HK-2 (cell line): Measurements from ENCODE around the gene RCL1.
"Not testable (repeated sequence)": the region's sequence is repeated elsewhere in the genome, so short reads cannot be mapped to it uniquely, and the experiment has no call there.

ENCODE experiments used
- DNase-seq: peaks from one replicate; pipeline ENCODE4 v3.0.0-alpha.2; 2018; ENCODE audit not compliant: unreplicated experiment

RCL1 gene

GRCh38 chr9:4883326-4883873 is 90.7 kb downstream of the RCL1 start:
- DNase-seq: no peak

- DNase-seq: peak; percentile 51
Observed at GRCh38 chr9:4886698-4887097, 94.0 kb downstream of the RCL1 start.

GRCh38 chr9:4887556-4887955 is 94.8 kb downstream of the RCL1 start:
- peak; percentile 16 for DNase-seq

- no peak for DNase-seq
Observed at GRCh38 chr9:4890242-4890641, 97.5 kb downstream of the RCL1 start.

- DNase-seq: no peak
Observed at GRCh38 chr9:4890929-4891328, 98.2 kb downstream of the RCL1 start.

GRCh38 chr9:4891674-4892073 is 98.9 kb downstream of the RCL1 start:
- DNase-seq: no peak

GRCh38 chr9:4892501-4893194 is 99.9 kb downstream of the RCL1 start:
- DNase-seq: no peak

GRCh38 chr9:4894076-4894475 is 101.3 kb downstream of the RCL1 start:
- DNase-seq: no peak

- not testable (repeated sequence) for DNase-seq
Observed at GRCh38 chr9:4899853-4900252, 107.1 kb downstream of the RCL1 start.

- DNase-seq: peak; percentile 25
Observed at GRCh38 chr9:4901401-4902134, 108.8 kb downstream of the RCL1 start.

- no peak for DNase-seq
Observed at GRCh38 chr9:4902135-4902475, 109.4 kb downstream of the RCL1 start.

- no peak for DNase-seq
Observed at GRCh38 chr9:4904322-4905134, 111.8 kb downstream of the RCL1 start.

- no peak for DNase-seq
Observed at GRCh38 chr9:4905135-4905490, 112.4 kb downstream of the RCL1 start.
